Fibroblast of lung (primary cell): Measurements from ENCODE around the gene S100A11. TPM values are rescaled to one million over a fixed set of nuclear protein-coding genes. Genes with fewer than 3 reads are reported as not detected.

Experiments used
- DNase-seq, 2 donors: peaks; one replicate each; pipeline versions ENCODE4 v3.0.0 to v3.0.0-alpha.2; 2010; ENCODE audit warnings: low read depth in 2 of 2
- H2AFZ ChIP-seq: 2 replicates; pipeline ENCODE4 v1.5.1; 2012; ENCODE audit warnings: low read length, control low read depth, inconsistent platforms
- H3K27ac ChIP-seq: 2 replicates; pipeline ENCODE4 v1.5.1; 2011; ENCODE audit warnings: low read length, control low read depth; ENCODE audit not compliant: insufficient read depth
- H3K27me3 ChIP-seq: 2 replicates; pipeline ENCODE4 v1.5.1; 2011; ENCODE audit warnings: mild to moderate bottlenecking, low read length; ENCODE audit not compliant: control insufficient read depth, insufficient read depth
- H3K36me3 ChIP-seq: 2 replicates; pipeline ENCODE4 v1.5.1; 2011; ENCODE audit warnings: low read length; ENCODE audit not compliant: control insufficient read depth, insufficient read depth
- H3K4me1 ChIP-seq: 2 replicates; pipeline ENCODE4 v1.5.1; 2011; ENCODE audit warnings: low read length; ENCODE audit not compliant: control insufficient read depth, insufficient read depth; ENCODE audit errors: extremely low read depth
- H3K4me2 ChIP-seq: 2 replicates; pipeline ENCODE4 v1.5.1; 2011; ENCODE audit warnings: low read length, control low read depth; ENCODE audit not compliant: insufficient read depth; ENCODE audit errors: extremely low read depth
- H3K4me3 ChIP-seq, 4 experiments: fragments of 200-600 bp in 1 of 4; sonication (generic) in 1 of 4; replicated peaks in 1 of 4; 2 replicates each; pipeline ENCODE4 v1.5.1; 2011 to 2016; ENCODE audit warnings: low read length in 4 of 4, low read depth in 3 of 4, mild to moderate bottlenecking in 3 of 4, control low read depth in 2 of 4, inconsistent platforms in 1 of 4, mixed read lengths in 1 of 4; ENCODE audit not compliant: insufficient read depth in 1 of 4; ENCODE audit errors: control extremely low read depth in 1 of 4
- H3K79me2 ChIP-seq: 2 replicates; pipeline ENCODE4 v1.5.1; 2012; ENCODE audit warnings: mild to moderate bottlenecking, low read length, inconsistent platforms; ENCODE audit not compliant: control insufficient read depth, insufficient read depth
- H3K9ac ChIP-seq: 2 replicates; pipeline ENCODE4 v1.5.1; 2011; ENCODE audit warnings: mild to moderate bottlenecking, low read length, control low read depth; ENCODE audit not compliant: insufficient read depth
- H3K9me3 ChIP-seq: 2 replicates; pipeline ENCODE4 v1.5.1; 2012; ENCODE audit warnings: low read depth, low read length; ENCODE audit not compliant: control insufficient read depth, insufficient read depth
- H4K20me1 ChIP-seq: 2 replicates; pipeline ENCODE4 v1.5.1; 2011; ENCODE audit warnings: low read length; ENCODE audit not compliant: control insufficient read depth, insufficient read depth; ENCODE audit errors: extremely low read depth
- CTCF ChIP-seq, 2 donors: IDR thresholded peaks in 1 of 2; conservative IDR thresholded peaks in 1 of 2; 1 replicate in 1 of 2; 2 replicates in 1 of 2; pipeline ENCODE4 v1.5.1; 2011 to 2012; ENCODE audit warnings: low read length in 2 of 2, control low read depth in 1 of 2, inconsistent platforms in 1 of 2, low read depth in 1 of 2, mild to moderate bottlenecking in 1 of 2
- EZH2 ChIP-seq: IDR thresholded peaks from 2 replicates; pipeline ENCODE4 v1.5.1; 2012; ENCODE audit warnings: low read length, control low read depth, mild to moderate bottlenecking; ENCODE audit errors: missing control alignments
- polyA plus RNA-seq, 2 donors: library from polyadenylated mRNA; depleted of rRNA in 1 of 2; stranded (reverse) in 1 of 2; unstranded in 1 of 2; fragments of >200 nt; gene quantifications; 2 replicates each; pipeline ENCODE4 v1.2.1, GENCODE V29; 2011 to 2012; ENCODE audit warnings: missing spikeins in 1 of 2
- total RNA-seq: library from RNA; depleted of rRNA; stranded (reverse); fragments of >200 nt; gene quantifications from 2 replicates; pipeline ENCODE4 v1.2.1, GENCODE V29; 2014

S100A11 gene
- total and polyA plus RNA-seq, 2 donors (not counting 1 experiment from before 2014, with no cell fraction given), result 55.8 to 1,144 TPM

GRCh38 chr1:152053375-152053774 lies 16.6 kb upstream of the S100A11 start:
- Histone ChIP-seq H3K4me2 (no peak overlapping the region), H3K9me3 (no peaks in the 10 kb centered on the region), H3K27me3 (peaks cover 13% of the 10 kb centered on the region), H4K20me1 (no peaks in the 10 kb centered on the region), H2AFZ (no peak overlapping the region), H3K79me2 (no peaks in the 10 kb centered on the region), H3K4me1 (peaks cover 10% of the 10 kb centered on the region), H3K36me3 (no peaks in the 10 kb centered on the region), H3K4me3 (no peak overlapping the region), H3K9ac (no peak overlapping the region), H3K27ac (no peak overlapping the region)
- no peak for TF ChIP-seq EZH2
- TF ChIP-seq CTCF (conservative IDR thresholded peaks at IDR 0.05 in 1 of 2, IDR thresholded peaks at IDR 0.05 in 1 of 2; ENCODE audit: low read depth in 1 of 2, low read length in 2 of 2), result no peak
- DNase-seq, result no peak

DNA sequence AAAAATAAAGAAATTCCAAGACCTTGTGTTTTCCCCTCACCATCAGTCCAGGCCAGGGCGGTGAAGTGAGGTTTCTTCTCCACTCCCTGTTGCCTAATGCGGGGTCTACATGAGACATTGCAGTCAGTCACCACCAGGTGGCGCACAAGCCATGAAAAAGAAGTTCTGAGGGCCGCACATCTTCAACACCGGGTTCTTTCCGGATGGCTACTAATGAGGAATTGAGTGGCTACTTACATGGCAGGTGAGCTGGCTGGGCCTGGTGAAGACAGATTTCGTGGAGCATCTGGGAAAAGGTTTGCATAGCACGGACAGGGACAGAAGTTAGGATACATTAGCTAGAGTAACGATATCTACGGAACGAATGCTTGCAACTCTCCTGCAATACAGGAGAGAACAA lies 15.8 kb upstream of the S100A11 start:
- peak; percentile 63 to 79 for DNase-seq
- peaks cover 12% of the 10 kb centered on the region for H3K27me3 ChIP-seq
- H3K36me3 ChIP-seq, result no peaks in the 10 kb centered on the region
- H4K20me1 ChIP-seq, result no peaks in the 10 kb centered on the region
- no peak overlapping the region for H2AFZ ChIP-seq
- no peaks in the 10 kb centered on the region for H3K79me2 ChIP-seq
- peaks cover 15% of the 10 kb centered on the region for H3K4me1 ChIP-seq
- H3K4me2 ChIP-seq, result no peak overlapping the region
- no peaks in the 10 kb centered on the region for H3K9me3 ChIP-seq
- no peak overlapping the region for H3K9ac ChIP-seq
- H3K4me3 ChIP-seq, result no peak overlapping the region
- peak; percentile 85 to 86 for TF ChIP-seq CTCF (conservative IDR thresholded peaks at IDR 0.05 in 1 of 2, IDR thresholded peaks at IDR 0.05 in 1 of 2; ENCODE audit: low read depth in 1 of 2, low read length in 2 of 2)
- peak; percentile 58 for TF ChIP-seq EZH2
- no peak overlapping the region for H3K27ac ChIP-seq

GRCh38 chr1:152050886-152051675 lies 14.3 kb upstream of the S100A11 start:
- no peaks in the 10 kb centered on the region for H4K20me1 ChIP-seq
- no peak overlapping the region for H2AFZ ChIP-seq
- H3K4me3 ChIP-seq, result no peak overlapping the region
- no peak overlapping the region for H3K27ac ChIP-seq
- H3K9me3 ChIP-seq, result no peaks in the 10 kb centered on the region
- no peaks in the 10 kb centered on the region for H3K36me3 ChIP-seq
- no peak overlapping the region for H3K9ac ChIP-seq
- no peaks in the 10 kb centered on the region for H3K79me2 ChIP-seq
- DNase-seq, result peak in 1 of 2 donors; percentile 9
- no peak overlapping the region for H3K4me2 ChIP-seq
- no peak for TF ChIP-seq EZH2
- TF ChIP-seq CTCF (conservative IDR thresholded peaks at IDR 0.05 in 1 of 2, IDR thresholded peaks at IDR 0.05 in 1 of 2; ENCODE audit: low read depth in 1 of 2, low read length in 2 of 2), result no peak
- peaks cover 11% of the 10 kb centered on the region for H3K27me3 ChIP-seq
- H3K4me1 ChIP-seq, result peaks cover 21% of the 10 kb centered on the region
